ENCODE results near the gene KIAA1217.

DNA sequence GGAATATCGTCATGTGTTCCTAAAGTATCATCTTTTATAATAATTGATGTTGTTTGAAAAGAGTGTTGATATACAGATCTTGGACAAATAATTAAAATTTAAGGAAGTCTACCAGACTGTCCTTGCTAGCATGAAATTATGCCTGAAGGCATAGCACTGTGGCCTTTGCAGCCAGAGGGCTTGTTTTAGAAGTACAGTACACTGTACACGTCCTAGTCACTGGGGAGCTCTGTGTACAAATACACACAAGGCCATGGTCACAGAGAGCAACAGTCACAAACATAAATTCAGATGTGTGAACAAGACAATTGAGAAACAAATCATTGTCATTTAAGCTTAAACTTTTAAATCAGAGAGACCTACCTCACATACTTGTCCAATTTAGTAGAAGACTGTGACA, 133.0 kb downstream of the KIAA1217 start:
- TF ChIP-seq EZH2 (IDR thresholded peaks at IDR 0.05; ENCODE audit: borderline replicate concordance, low read length), result no peak
- TF ChIP-seq, protein P1, sequence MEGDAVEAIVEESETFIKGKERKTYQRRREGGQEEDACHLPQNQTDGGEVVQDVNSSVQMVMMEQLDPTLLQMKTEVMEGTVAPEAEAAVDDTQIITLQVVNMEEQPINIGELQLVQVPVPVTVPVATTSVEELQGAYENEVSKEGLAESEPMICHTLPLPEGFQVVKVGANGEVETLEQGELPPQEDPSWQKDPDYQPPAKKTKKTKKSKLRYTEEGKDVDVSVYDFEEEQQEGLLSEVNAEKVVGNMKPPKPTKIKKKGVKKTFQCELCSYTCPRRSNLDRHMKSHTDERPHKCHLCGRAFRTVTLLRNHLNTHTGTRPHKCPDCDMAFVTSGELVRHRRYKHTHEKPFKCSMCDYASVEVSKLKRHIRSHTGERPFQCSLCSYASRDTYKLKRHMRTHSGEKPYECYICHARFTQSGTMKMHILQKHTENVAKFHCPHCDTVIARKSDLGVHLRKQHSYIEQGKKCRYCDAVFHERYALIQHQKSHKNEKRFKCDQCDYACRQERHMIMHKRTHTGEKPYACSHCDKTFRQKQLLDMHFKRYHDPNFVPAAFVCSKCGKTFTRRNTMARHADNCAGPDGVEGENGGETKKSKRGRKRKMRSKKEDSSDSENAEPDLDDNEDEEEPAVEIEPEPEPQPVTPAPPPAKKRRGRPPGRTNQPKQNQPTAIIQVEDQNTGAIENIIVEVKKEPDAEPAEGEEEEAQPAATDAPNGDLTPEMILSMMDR (IDR thresholded peaks at IDR 0.05; ENCODE audit: low read length), result no peak
